OCI-LY1 (cell line): Measurements from ENCODE around the gene SNX32.

Experiments
- EZH2 ChIP-seq: fragments of 200-600 bp; sonication (generic), shearing (Covaris generic); IDR thresholded peaks from 2 replicates; pipeline ENCODE4 v1.8.0; 2017; ENCODE audit warnings: borderline replicate concordance, mixed run types, mild to moderate bottlenecking, antibody characterized with exemption, low read length, moderate library complexity, mixed read lengths
- TF ChIP-seq, protein P1 (sequence below): fragments of 200-600 bp; sonication (generic), shearing (Covaris generic); IDR thresholded peaks from 2 replicates; pipeline ENCODE4 v1.5.1; 2017; ENCODE audit warnings: mild to moderate bottlenecking, antibody characterized with exemption, low read length, moderate library complexity, mixed read lengths

DNA sequence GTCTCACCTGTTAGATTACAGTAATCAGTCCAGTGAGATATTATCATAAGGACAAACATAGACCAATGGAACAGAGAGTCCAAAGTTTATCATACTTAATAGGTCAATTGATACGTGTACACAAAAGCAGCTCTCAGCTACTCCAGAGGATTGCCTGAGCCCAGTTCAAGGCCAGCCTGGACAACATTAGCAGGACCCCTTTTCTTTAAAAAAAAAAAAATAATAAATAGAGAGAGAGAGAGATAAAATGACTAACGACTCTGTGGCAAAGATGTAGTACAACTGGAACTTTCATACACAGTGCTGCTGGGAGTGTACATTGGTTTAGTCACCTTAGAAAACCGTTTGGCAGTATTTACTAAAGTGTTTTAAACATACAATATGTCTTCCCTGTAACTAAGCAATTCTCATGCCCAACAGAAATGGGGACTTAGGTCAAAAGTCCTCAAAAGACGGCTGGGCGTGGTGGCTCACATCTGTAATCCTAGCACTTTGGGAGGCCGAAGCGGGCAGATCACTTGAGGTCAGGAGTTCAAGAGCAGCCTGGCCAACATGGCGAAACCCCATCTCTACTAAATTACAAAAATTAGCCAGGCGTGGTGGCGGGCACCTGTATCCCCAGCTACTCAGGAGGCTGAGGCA, 10.6 kb downstream of the SNX32 start:
- TF ChIP-seq, protein P1, sequence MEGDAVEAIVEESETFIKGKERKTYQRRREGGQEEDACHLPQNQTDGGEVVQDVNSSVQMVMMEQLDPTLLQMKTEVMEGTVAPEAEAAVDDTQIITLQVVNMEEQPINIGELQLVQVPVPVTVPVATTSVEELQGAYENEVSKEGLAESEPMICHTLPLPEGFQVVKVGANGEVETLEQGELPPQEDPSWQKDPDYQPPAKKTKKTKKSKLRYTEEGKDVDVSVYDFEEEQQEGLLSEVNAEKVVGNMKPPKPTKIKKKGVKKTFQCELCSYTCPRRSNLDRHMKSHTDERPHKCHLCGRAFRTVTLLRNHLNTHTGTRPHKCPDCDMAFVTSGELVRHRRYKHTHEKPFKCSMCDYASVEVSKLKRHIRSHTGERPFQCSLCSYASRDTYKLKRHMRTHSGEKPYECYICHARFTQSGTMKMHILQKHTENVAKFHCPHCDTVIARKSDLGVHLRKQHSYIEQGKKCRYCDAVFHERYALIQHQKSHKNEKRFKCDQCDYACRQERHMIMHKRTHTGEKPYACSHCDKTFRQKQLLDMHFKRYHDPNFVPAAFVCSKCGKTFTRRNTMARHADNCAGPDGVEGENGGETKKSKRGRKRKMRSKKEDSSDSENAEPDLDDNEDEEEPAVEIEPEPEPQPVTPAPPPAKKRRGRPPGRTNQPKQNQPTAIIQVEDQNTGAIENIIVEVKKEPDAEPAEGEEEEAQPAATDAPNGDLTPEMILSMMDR, result no peak
- no peak for TF ChIP-seq EZH2
